PC-3 (cell line): ENCODE measurements around the gene ADGRD1. TPM values are rescaled to one million over a fixed set of nuclear protein-coding genes. Genes with fewer than 3 reads are reported as not detected.

Experiments
- ATAC-seq: fragments of 200-7000 bp; cut with Tn5 transposase; 2 replicates; pipeline ENCODE4 v1.9.1; 2020; ENCODE audit warnings: mild to moderate bottlenecking, moderate library complexity
- BruUV-seq: library from RNA; stranded (reverse); fragments of 400-500 nt; replicated peaks from 2 replicates; lab custom pipeline; 2021; lab: Mats Ljungman, UMichigan
- CTCF ChIA-PET: fragments of 300-600 bp; sonication (Branson Sonifier 250); formaldehyde crosslinking; loops from one replicate; lab custom pipeline; 2022; ENCODE audit warnings: antibody characterized with exemption; lab: Charles Lee
- POLR2A ChIA-PET: fragments of 300-600 bp; sonication (Branson Sonifier 250); formaldehyde crosslinking; loops from one replicate; lab custom pipeline; 2022; ENCODE audit warnings: antibody characterized with exemption; ENCODE audit not compliant: unreplicated experiment; lab: Charles Lee
- DNase-seq: peaks from one replicate; pipeline ENCODE4 v3.0.0-alpha.2; 2015
- H2AFZ ChIP-seq: fragments of 300-600 bp; sonication (generic); 2 replicates; pipeline ENCODE4 v1.6.0; 2016; ENCODE audit warnings: antibody characterized with exemption, low read length
- H3F3A ChIP-seq: fragments of 300-600 bp; sonication (generic); one replicate; pipeline ENCODE4 v1.6.0; 2017; ENCODE audit warnings: antibody characterized with exemption, low read length, control low read depth, mild to moderate bottlenecking; ENCODE audit not compliant: unreplicated experiment
- H3K27ac ChIP-seq: fragments of 300-600 bp; sonication (generic); 2 replicates; pipeline ENCODE4 v1.5.1; 2016; ENCODE audit warnings: mild to moderate bottlenecking, low read length
- H3K27me3 ChIP-seq: fragments of 300-600 bp; sonication (generic); 2 replicates; pipeline ENCODE4 v1.6.1; 2016; ENCODE audit warnings: low read length, mixed read lengths
- H3K36me3 ChIP-seq: fragments of 300-600 bp; sonication (generic); 2 replicates; pipeline ENCODE4 v1.6.1; 2016; ENCODE audit warnings: low read depth, mixed run types, low read length, mixed read lengths
- H3K4me1 ChIP-seq: fragments of 300-600 bp; sonication (generic); 2 replicates; pipeline ENCODE4 v1.5.1; 2016; ENCODE audit warnings: low read length; ENCODE audit not compliant: insufficient read depth
- H3K4me2 ChIP-seq: fragments of 300-600 bp; sonication (generic); 2 replicates; pipeline ENCODE4 v1.6.0; 2016; ENCODE audit warnings: low read length
- H3K4me3 ChIP-seq: fragments of 300-600 bp; sonication (generic); 2 replicates; pipeline ENCODE4 v1.5.1; 2016; ENCODE audit warnings: mild to moderate bottlenecking, low read length, mixed read lengths
- H3K79me2 ChIP-seq: fragments of 300-600 bp; sonication (generic); 2 replicates; pipeline ENCODE4 v1.6.1; 2017; ENCODE audit warnings: low read length, mixed read lengths
- H3K9ac ChIP-seq: fragments of 300-600 bp; sonication (generic); 2 replicates; pipeline ENCODE4 v1.6.0; 2016; ENCODE audit warnings: mild to moderate bottlenecking, low read length
- H3K9me2 ChIP-seq: fragments of 300-600 bp; sonication (generic); replicated peaks from 2 replicates; pipeline ENCODE4 v1.6.1; 2016; ENCODE audit warnings: mixed run types, low read length, mixed read lengths
- H3K9me3 ChIP-seq: fragments of 300-600 bp; sonication (generic); 2 replicates; pipeline ENCODE4 v1.6.1; 2016; ENCODE audit warnings: low read length, mixed read lengths
- H4K20me1 ChIP-seq: fragments of 300-600 bp; sonication (generic); 2 replicates; pipeline ENCODE4 v1.6.1; 2016; ENCODE audit warnings: low read length, mixed read lengths
- EZH2 ChIP-seq: fragments of 300-600 bp; sonication (generic); IDR thresholded peaks from one replicate; pipeline ENCODE4 v1.6.1; 2017; ENCODE audit warnings: antibody characterized with exemption, mild to moderate bottlenecking, low read length; ENCODE audit not compliant: unreplicated experiment
- EZH2phosphoT487 ChIP-seq: fragments of 300-600 bp; sonication (generic); IDR thresholded peaks from 2 replicates; pipeline ENCODE4 v1.6.1; 2018; ENCODE audit warnings: mild to moderate bottlenecking, antibody characterized with exemption, low read length, borderline replicate concordance
- intact Hi-C: fragments of 100-400 bp; cut with micrococcal nuclease; formaldehyde crosslinking; loops from 2 replicates; pipeline ENCODE4 v1.9.0; 2023
- total RNA-seq: library from RNA; depleted of rRNA; stranded (reverse); fragments of >200 nt; gene quantifications from 2 replicates; pipeline ENCODE4 v1.2.3, GENCODE V29; 2014
- TF ChIP-seq, protein P1 (sequence below): fragments of 300-600 bp; sonication (generic); conservative IDR thresholded peaks from 2 replicates; pipeline ENCODE4 v1.5.1; 2017; ENCODE audit warnings: antibody characterized with exemption, low read depth, mild to moderate bottlenecking, low read length

ADGRD1 gene
- total RNA-seq, 1 experiment from 2014 or later, result 0.18 TPM

DNA sequence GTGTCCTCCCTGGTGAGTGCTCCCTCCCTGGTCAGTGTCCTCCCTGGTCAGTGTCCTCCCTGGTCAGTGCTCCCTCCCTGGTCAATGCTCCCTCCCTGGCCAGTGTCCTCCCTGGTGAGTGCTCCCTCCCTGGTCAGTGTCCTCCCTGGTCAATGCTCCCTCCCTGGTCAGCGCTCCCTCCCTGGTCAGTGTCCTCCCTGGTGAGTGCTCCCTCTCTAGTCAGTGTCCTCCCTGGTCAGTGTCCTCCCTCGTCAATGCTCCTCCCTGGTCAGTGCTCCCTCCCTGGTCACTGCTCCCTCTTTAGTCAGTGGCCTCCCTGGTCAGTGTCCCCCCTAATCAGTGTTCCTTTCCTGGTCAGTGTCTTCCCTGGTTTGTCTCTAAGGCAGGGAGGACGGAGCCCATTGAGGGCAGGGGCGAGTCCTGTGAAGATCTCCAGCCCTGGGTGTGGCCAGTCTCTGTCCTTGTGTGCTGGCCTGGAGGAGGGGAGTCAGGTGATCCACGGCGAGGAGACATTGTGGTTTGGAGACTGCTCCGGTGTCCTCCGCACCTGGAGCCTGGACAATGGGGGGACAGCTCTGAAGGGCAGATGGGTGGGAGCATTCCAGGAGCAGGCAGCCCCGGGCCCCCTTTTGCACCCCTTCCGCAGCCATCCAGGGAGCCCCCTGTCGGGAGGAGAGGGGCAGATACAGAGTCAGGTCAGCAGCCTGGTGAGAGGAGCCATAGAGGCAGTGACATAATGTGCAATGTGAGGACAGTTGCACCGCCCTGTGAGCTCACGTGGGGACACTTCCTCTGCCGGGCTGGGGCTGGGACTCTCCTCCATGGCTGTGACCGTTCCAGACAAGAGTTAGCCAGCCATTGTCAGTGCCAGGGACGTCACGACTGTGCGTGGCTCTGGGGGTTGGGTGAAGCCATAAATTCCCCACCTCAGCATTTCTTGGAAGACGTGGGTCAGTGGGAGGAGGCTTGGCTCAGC is 93.4 kb downstream of the ADGRD1 start:
- intact Hi-C loops, result no loop called here
- peaks cover 46% of the 10 kb centered on the region for H3K27me3 ChIP-seq
- DNase-seq (no peak), ATAC-seq (no peak)
- H3K36me3 ChIP-seq, result no peaks in the 10 kb centered on the region
- no peaks in the 10 kb centered on the region for H3F3A ChIP-seq
- CTCF ChIA-PET, result no interaction called here
- no peaks in the 10 kb centered on the region for H3K4me1 ChIP-seq
- no peaks in the 10 kb centered on the region for H3K9me2 ChIP-seq
- H4K20me1 ChIP-seq, result no peaks in the 10 kb centered on the region
- no peak overlapping the region for H2AFZ ChIP-seq
- no peak overlapping the region for H3K4me2 ChIP-seq
- no TSS peak for BruUV-seq
- TF ChIP-seq EZH2phosphoT487 (no peak), EZH2 (no peak)
- TF ChIP-seq, protein P1, sequence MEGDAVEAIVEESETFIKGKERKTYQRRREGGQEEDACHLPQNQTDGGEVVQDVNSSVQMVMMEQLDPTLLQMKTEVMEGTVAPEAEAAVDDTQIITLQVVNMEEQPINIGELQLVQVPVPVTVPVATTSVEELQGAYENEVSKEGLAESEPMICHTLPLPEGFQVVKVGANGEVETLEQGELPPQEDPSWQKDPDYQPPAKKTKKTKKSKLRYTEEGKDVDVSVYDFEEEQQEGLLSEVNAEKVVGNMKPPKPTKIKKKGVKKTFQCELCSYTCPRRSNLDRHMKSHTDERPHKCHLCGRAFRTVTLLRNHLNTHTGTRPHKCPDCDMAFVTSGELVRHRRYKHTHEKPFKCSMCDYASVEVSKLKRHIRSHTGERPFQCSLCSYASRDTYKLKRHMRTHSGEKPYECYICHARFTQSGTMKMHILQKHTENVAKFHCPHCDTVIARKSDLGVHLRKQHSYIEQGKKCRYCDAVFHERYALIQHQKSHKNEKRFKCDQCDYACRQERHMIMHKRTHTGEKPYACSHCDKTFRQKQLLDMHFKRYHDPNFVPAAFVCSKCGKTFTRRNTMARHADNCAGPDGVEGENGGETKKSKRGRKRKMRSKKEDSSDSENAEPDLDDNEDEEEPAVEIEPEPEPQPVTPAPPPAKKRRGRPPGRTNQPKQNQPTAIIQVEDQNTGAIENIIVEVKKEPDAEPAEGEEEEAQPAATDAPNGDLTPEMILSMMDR, result no peak
- no peaks in the 10 kb centered on the region for H3K79me2 ChIP-seq
- POLR2A ChIA-PET, result no interaction called here
- H3K27ac ChIP-seq, result no peak overlapping the region
- H3K9me3 ChIP-seq, result no peaks in the 10 kb centered on the region
- no peak overlapping the region for H3K9ac ChIP-seq
- H3K4me3 ChIP-seq, result no peak overlapping the region

DNA sequence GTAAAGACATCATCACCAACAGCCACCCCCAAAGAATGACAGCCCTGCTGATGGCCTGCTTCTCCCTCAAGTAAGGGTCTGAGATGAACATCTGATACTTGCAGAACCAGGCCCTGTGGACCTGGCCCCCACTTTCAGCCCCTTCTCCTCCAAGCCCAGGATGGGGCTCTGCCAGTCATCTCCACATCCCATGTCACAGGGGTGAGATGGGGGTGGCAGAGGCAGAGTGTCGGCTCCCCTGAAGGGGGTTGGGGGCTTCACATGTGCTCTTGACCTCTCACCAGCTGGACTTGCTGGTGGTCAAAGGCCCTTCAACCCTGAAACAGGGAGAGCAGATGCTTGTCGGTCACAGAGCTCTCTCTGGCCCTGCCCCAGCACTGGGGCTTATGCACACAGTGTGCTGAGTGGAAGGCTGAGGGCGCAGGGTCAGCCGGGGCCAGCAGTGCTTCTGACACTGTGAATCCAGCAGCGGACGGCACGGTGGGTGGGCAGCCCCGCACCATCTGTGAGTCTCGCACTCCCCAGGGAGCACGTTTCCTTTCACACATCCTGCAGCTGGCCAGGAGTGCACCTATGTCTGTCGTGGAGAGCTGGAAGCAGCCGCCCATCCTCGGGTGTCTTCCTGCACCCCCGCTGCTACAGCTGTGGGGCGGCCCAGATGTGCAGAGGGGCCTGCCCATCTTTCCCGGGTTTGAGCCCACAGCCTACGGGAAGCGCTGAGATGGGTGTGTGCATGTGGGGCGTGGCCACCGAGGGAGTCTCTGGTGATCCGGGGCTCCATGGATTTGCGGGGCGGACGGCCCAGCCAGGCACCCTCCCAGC is 94.3 kb downstream of the ADGRD1 start:
- ATAC-seq, result no peak
- POLR2A ChIA-PET, result no interaction called here
- TF ChIP-seq, protein P1, result no peak
- TF ChIP-seq EZH2, result no peak
- no peak for TF ChIP-seq EZH2phosphoT487
- Histone ChIP-seq H3K4me1 (no peaks in the 10 kb centered on the region), H2AFZ (no peak overlapping the region), H4K20me1 (no peaks in the 10 kb centered on the region), H3K9ac (no peak overlapping the region), H3K36me3 (no peaks in the 10 kb centered on the region), H3K4me2 (no peak overlapping the region), H3K79me2 (no peaks in the 10 kb centered on the region), H3K27me3 (peaks cover 46% of the 10 kb centered on the region), H3K4me3 (no peak overlapping the region), H3F3A (no peaks in the 10 kb centered on the region), H3K9me2 (no peaks in the 10 kb centered on the region), H3K27ac (no peak overlapping the region), H3K9me3 (no peaks in the 10 kb centered on the region)
- CTCF ChIA-PET, result no interaction called here
- no peak for DNase-seq
- BruUV-seq, result no TSS peak
- intact Hi-C loops, result no loop called here
